ENCODE data around the gene CHST15. TPM values are rescaled to one million over a fixed set of nuclear protein-coding genes. Genes with fewer than 3 reads are reported as not detected.

CHST15 gene
- total RNA-seq, 1 experiment from 2014 or later = 26.7 TPM

GRCh38 chr10:124124769-124125161 is 31.4 kb upstream of the CHST15 start:
- intact Hi-C loops (cut with micrococcal nuclease; ENCODE audit: unreplicated experiment) = no loop called here
- CTCF ChIA-PET = no interaction called here
- TF ChIP-seq CTCF (IDR thresholded peaks at IDR 0.05; ENCODE audit: insufficient read depth in 1 of 2, low read depth in 1 of 2, low read length in 1 of 2, severe bottlenecking in 1 of 2, unreplicated experiment in 1 of 2) = no peak

GRCh38 chr10:124124123-124124768 is 30.8 kb upstream of the CHST15 start:
- no peak overlapping the region for H3K4me3 ChIP-seq (ENCODE audit: low read depth, low read length)
- DNase-seq = no peak
- no peaks in the 10 kb centered on the region for H3K36me3 ChIP-seq (ENCODE audit: control insufficient read depth, insufficient read depth, low read length)
- BruUV-seq (replicated peaks) = no TSS peak
- intact Hi-C loops (cut with micrococcal nuclease; ENCODE audit: unreplicated experiment) = no loop called here
- Mint-ChIP-seq H3K36me3 (ENCODE audit: insufficient read depth, unreplicated experiment) (no peaks in the 10 kb centered on the region), H3K4me1 (ENCODE audit: low read depth, unreplicated experiment) (no peaks in the 10 kb centered on the region), H3K27ac (ENCODE audit: unreplicated experiment) (no peak overlapping the region), H3K9me3 (ENCODE audit: unreplicated experiment) (no peaks in the 10 kb centered on the region), H3K4me3 (ENCODE audit: unreplicated experiment) (no peak overlapping the region), H3K27me3 (ENCODE audit: insufficient read depth, unreplicated experiment) (no peaks in the 10 kb centered on the region)
- H3K9me3 ChIP-seq = no peaks in the 10 kb centered on the region
- no peak for TF ChIP-seq CTCF (IDR thresholded peaks at IDR 0.05; ENCODE audit: insufficient read depth in 1 of 2, low read depth in 1 of 2, low read length in 1 of 2, severe bottlenecking in 1 of 2, unreplicated experiment in 1 of 2)
- H3K27me3 ChIP-seq (replicated peaks; ENCODE audit: control insufficient read depth, insufficient read depth, low read length) = no peaks in the 10 kb centered on the region
- ChIA-PET CTCF (no interaction called here), POLR2A (no interaction called here)
- H3K4me1 ChIP-seq = no peaks in the 10 kb centered on the region

More at GRCh38 chr10:124124769-124125161, 31.4 kb upstream of the CHST15 start:
- DNase-seq = no peak
- Mint-ChIP-seq H3K36me3 (ENCODE audit: insufficient read depth, unreplicated experiment) (no peaks in the 10 kb centered on the region), H3K27ac (ENCODE audit: unreplicated experiment) (no peak overlapping the region), H3K4me1 (ENCODE audit: low read depth, unreplicated experiment) (no peaks in the 10 kb centered on the region), H3K27me3 (ENCODE audit: insufficient read depth, unreplicated experiment) (no peaks in the 10 kb centered on the region), H3K4me3 (ENCODE audit: unreplicated experiment) (no peak overlapping the region), H3K9me3 (ENCODE audit: unreplicated experiment) (no peaks in the 10 kb centered on the region)
- no peaks in the 10 kb centered on the region for H3K27me3 ChIP-seq (replicated peaks; ENCODE audit: control insufficient read depth, insufficient read depth, low read length)
- POLR2A ChIA-PET = no interaction called here
- no peak overlapping the region for H3K4me3 ChIP-seq (ENCODE audit: low read depth, low read length)
- H3K9me3 ChIP-seq = no peaks in the 10 kb centered on the region
- no peaks in the 10 kb centered on the region for H3K4me1 ChIP-seq
- H3K36me3 ChIP-seq (ENCODE audit: control insufficient read depth, insufficient read depth, low read length) = no peaks in the 10 kb centered on the region
- BruUV-seq (replicated peaks) = no TSS peak

GRCh38 chr10:124123156-124123555 is 29.8 kb upstream of the CHST15 start:
- H3K27me3 Mint-ChIP-seq (ENCODE audit: insufficient read depth, unreplicated experiment) = no peaks in the 10 kb centered on the region
- no peak overlapping the region for H3K27ac Mint-ChIP-seq (ENCODE audit: unreplicated experiment)
- intact Hi-C loops (cut with micrococcal nuclease; ENCODE audit: unreplicated experiment) = no loop called here
- H3K4me3 ChIP-seq (ENCODE audit: low read depth, low read length) = no peak overlapping the region
- H3K4me1 ChIP-seq = no peaks in the 10 kb centered on the region
- no peaks in the 10 kb centered on the region for H3K9me3 Mint-ChIP-seq (ENCODE audit: unreplicated experiment)
- no peak for TF ChIP-seq CTCF (IDR thresholded peaks at IDR 0.05; ENCODE audit: insufficient read depth in 1 of 2, low read depth in 1 of 2, low read length in 1 of 2, severe bottlenecking in 1 of 2, unreplicated experiment in 1 of 2)
- no peak overlapping the region for H3K4me3 Mint-ChIP-seq (ENCODE audit: unreplicated experiment)
- no peaks in the 10 kb centered on the region for H3K36me3 ChIP-seq (ENCODE audit: control insufficient read depth, insufficient read depth, low read length)
- H3K9me3 ChIP-seq = no peaks in the 10 kb centered on the region
- no peaks in the 10 kb centered on the region for H3K36me3 Mint-ChIP-seq (ENCODE audit: insufficient read depth, unreplicated experiment)
- ChIA-PET CTCF (no interaction called here), POLR2A (no interaction called here)
- H3K4me1 Mint-ChIP-seq (ENCODE audit: low read depth, unreplicated experiment) = no peaks in the 10 kb centered on the region
- H3K27me3 ChIP-seq (replicated peaks; ENCODE audit: control insufficient read depth, insufficient read depth, low read length) = no peaks in the 10 kb centered on the region
- DNase-seq = no peak
- no TSS peak for BruUV-seq (replicated peaks)

Measured in Caco-2 (cell line).